K562 (cell line): Measurements from ENCODE around the gene RANGAP1. TPM values are rescaled to one million over a fixed set of nuclear protein-coding genes. Genes with fewer than 3 reads are reported as not detected.

Source experiments
- ATF7 ChIP-seq: fragments of 450-650 bp; IDR thresholded peaks from 2 replicates; pipeline ENCODE4 v1.7.1; 2014; ENCODE audit warnings: mild to moderate bottlenecking, moderate library complexity
- FOXP4 ChIP-seq: sonication (generic); formaldehyde crosslinking; IDR thresholded peaks from 2 replicates; pipeline ENCODE4 v1.8.0; 2022; ENCODE audit warnings: mild to moderate bottlenecking, missing genetic modification reagents, borderline replicate concordance
- HMG20A ChIP-seq: fragments of 450-650 bp; formaldehyde crosslinking; conservative IDR thresholded peaks from 2 replicates; pipeline ENCODE4 v1.4.0; 2020; ENCODE audit warnings: mild to moderate bottlenecking, mixed read lengths
- MTF1 ChIP-seq: fragments of 250-450 bp; sonication (Bioruptor Pico); IDR thresholded peaks from 2 replicates; pipeline ENCODE4 v1.9.0; 2021; ENCODE audit warnings: moderate library complexity, mild to moderate bottlenecking, inconsistent platforms, borderline replicate concordance
- NFRKB ChIP-seq: fragments of 450-650 bp; IDR thresholded peaks from 2 replicates; pipeline ENCODE4 v1.6.1; 2016; ENCODE audit warnings: low read depth
- SIRT6 ChIP-seq: IDR thresholded peaks from one replicate; pipeline ENCODE4 v1.6.1; 2012; ENCODE audit warnings: low read depth, mild to moderate bottlenecking, control low read depth, inconsistent platforms, low read length, moderate library complexity
- ZBTB26 ChIP-seq: fragments of 450-650 bp; formaldehyde crosslinking; IDR thresholded peaks from 2 replicates; pipeline ENCODE4 v1.4.0; 2022; ENCODE audit warnings: missing genetic modification characterization
- ZBTB8A ChIP-seq: fragments of 450-650 bp; IDR thresholded peaks from 2 replicates; pipeline ENCODE4 v1.6.1; 2018; ENCODE audit warnings: mild to moderate bottlenecking, moderate library complexity; ENCODE audit not compliant: partially characterized antibody
- ZNF12 ChIP-seq: sonication (generic); formaldehyde crosslinking; IDR thresholded peaks from 2 replicates; pipeline ENCODE4 v1.4.0; 2020; ENCODE audit warnings: mild to moderate bottlenecking, missing genetic modification reagents
- ZNF212 ChIP-seq: fragments of 450-650 bp; formaldehyde crosslinking; IDR thresholded peaks from 2 replicates; pipeline ENCODE4 v1.4.0; 2020; ENCODE audit warnings: mild to moderate bottlenecking
- ZNF445 ChIP-seq: fragments of 250-450 bp; sonication (Bioruptor Pico); IDR thresholded peaks from 2 replicates; pipeline ENCODE4 v1.4.0; 2020; ENCODE audit warnings: low read depth, mild to moderate bottlenecking, moderate library complexity
- ZNF644 ChIP-seq: fragments of 200-800 bp; sonication (Bioruptor generic); IDR thresholded peaks from 2 replicates; pipeline ENCODE4 v1.6.1; 2016; ENCODE audit warnings: low read depth, missing genetic modification characterization, missing compliant biosample characterization
- polyA plus RNA-seq, 8 experiments: library from polyadenylated mRNA; depleted of rRNA in 4 of 8; stranded (reverse) in 5 of 8; unstranded in 3 of 8; fragments of >200 nt; fragmentation: Nextera tagmentation in 2 of 8; fragmentation: Illumina TruSeq in 1 of 8; extraction: Ambion mirVana in 2 of 8; extraction: Trizol in 1 of 8; gene quantifications; 2 replicates each; pipeline versions ENCODE4 v1.2.1 to v1.2.3, GENCODE V29; 2011 to 2014; ENCODE audit warnings: inconsistent platforms in 1 of 8, missing spikeins in 1 of 8
- total RNA-seq, 7 experiments: library from RNA; depleted of rRNA in 6 of 7; stranded (reverse); fragments of >200 nt in 6 of 7; fragmentation: Illumina TruSeq in 2 of 7; extraction: Trizol in 2 of 7; gene quantifications; 2 replicates each; pipeline versions ENCODE4 v1.2.1 to v1.2.3, GENCODE V29; 2011 to 2021; ENCODE audit warnings: low replicate concordance in 1 of 7
- TF ChIP-seq, protein P1 (sequence below), 3 experiments: fragments of 200-800 bp in 1 of 3; sonication (Bioruptor generic) in 1 of 3; sonication (generic) in 1 of 3; formaldehyde crosslinking in 1 of 3; IDR thresholded peaks; 2 replicates each; pipeline versions ENCODE4 v1.6.1 to v1.8.0; 2016 to 2022; ENCODE audit warnings: mild to moderate bottlenecking in 2 of 3, missing compliant biosample characterization in 2 of 3, missing genetic modification characterization in 2 of 3, missing genetic modification reagents in 1 of 3
- TF ChIP-seq, protein P2 (sequence below): fragments of 450-650 bp; IDR thresholded peaks from 2 replicates; pipeline ENCODE4 v1.6.1; 2016; ENCODE audit warnings: low read depth

The RANGAP1 gene
- total and polyA plus RNA-seq, 9 of the 15 experiments (the other 6 are each of a cell fraction or from before 2014, with no cell fraction given) = 2.1 to 104 (median 50.6) TPM

GRCh38 chr22:41204992-41205900 lies 80.7 kb downstream of the RANGAP1 start, which contains the start of gene L3MBTL2 (continued):
- TF ChIP-seq ZNF445 (CRISPR knock-in tag) = no peak
- peak; percentile 52 for TF ChIP-seq NFRKB
- no peak for TF ChIP-seq ZBTB26 (CRISPR knock-in tag)
- no peak for TF ChIP-seq SIRT6
- no peak for TF ChIP-seq ZBTB8A
- TF ChIP-seq FOXP4 (CRISPR knock-in tag) = no peak
- TF ChIP-seq ZNF644 (tag) = no peak
- TF ChIP-seq, protein P1, sequence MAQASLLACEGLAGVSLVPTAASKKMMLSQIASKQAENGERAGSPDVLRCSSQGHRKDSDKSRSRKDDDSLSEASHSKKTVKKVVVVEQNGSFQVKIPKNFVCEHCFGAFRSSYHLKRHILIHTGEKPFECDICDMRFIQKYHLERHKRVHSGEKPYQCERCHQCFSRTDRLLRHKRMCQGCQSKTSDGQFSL (CRISPR knock-in tag; IDR thresholded peaks at IDR 0.05) = no peak
- TF ChIP-seq, protein P1 (tag; IDR thresholded peaks at IDR 0.05) = no peak
- no peak for TF ChIP-seq ZNF12 (CRISPR knock-in tag)
- TF ChIP-seq, protein P2, sequence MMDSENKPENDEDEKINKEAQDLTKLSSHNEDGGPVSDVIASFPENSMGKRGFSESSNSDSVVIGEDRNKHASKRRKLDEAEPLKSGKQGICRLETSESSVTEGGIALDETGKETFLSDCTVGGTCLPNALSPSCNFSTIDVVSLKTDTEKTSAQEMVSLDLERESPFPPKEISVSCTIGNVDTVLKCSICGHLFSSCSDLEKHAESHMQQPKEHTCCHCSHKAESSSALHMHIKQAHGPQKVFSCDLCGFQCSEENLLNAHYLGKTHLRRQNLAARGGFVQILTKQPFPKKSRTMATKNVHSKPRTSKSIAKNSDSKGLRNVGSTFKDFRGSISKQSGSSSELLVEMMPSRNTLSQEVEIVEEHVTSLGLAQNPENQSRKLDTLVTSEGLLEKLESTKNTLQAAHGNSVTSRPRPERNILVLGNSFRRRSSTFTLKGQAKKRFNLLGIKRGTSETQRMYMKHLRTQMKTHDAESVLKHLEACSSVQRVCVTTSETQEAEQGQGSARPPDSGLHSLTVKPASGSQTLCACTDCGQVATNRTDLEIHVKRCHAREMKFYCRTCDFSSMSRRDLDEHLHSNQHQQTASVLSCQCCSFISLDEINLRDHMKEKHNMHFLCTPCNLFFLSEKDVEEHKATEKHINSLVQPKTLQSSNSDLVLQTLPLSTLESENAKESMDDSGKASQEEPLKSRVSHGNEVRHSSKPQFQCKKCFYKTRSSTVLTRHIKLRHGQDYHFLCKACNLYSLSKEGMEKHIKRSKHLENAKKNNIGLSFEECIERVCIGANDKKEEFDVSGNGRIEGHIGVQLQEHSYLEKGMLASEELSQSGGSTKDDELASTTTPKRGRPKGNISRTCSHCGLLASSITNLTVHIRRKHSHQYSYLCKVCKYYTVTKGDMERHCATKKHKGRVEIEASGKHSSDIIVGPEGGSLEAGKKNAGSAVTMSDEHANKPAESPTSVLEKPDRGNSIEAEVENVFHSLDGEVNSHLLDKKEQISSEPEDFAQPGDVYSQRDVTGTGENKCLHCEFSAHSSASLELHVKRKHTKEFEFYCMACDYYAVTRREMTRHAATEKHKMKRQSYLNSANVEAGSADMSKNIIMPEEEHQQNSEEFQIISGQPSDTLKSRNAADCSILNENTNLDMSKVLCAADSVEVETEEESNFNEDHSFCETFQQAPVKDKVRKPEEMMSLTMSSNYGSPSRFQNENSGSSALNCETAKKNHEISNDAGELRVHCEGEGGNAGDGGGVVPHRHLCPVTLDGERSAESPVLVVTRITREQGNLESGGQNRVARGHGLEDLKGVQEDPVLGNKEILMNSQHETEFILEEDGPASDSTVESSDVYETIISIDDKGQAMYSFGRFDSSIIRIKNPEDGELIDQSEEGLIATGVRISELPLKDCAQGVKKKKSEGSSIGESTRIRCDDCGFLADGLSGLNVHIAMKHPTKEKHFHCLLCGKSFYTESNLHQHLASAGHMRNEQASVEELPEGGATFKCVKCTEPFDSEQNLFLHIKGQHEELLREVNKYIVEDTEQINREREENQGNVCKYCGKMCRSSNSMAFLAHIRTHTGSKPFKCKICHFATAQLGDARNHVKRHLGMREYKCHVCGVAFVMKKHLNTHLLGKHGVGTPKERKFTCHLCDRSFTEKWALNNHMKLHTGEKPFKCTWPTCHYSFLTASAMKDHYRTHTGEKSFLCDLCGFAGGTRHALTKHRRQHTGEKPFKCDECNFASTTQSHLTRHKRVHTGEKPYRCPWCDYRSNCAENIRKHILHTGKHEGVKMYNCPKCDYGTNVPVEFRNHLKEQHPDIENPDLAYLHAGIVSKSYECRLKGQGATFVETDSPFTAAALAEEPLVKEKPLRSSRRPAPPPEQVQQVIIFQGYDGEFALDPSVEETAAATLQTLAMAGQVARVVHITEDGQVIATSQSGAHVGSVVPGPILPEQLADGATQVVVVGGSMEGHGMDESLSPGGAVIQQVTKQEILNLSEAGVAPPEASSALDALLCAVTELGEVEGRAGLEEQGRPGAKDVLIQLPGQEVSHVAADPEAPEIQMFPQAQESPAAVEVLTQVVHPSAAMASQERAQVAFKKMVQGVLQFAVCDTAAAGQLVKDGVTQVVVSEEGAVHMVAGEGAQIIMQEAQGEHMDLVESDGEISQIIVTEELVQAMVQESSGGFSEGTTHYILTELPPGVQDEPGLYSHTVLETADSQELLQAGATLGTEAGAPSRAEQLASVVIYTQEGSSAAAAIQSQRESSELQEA = no peak
- TF ChIP-seq HMG20A (CRISPR knock-in tag) = no peak
- peak; percentile 8 for TF ChIP-seq ATF7
- TF ChIP-seq ZNF212 = no peak
- no peak for TF ChIP-seq MTF1 (CRISPR knock-in tag)
